AG09309 (cell line): Measurements from ENCODE around the gene PRSS2.

ENCODE experiments used
- DNase-seq: peaks from one replicate; pipeline ENCODE4 v3.0.0-alpha.2; 2010; ENCODE audit warnings: low read depth
- H3K4me3 ChIP-seq: 2 replicates; pipeline ENCODE4 v1.5.1; 2011; ENCODE audit warnings: mild to moderate bottlenecking, low read depth, low read length, moderate library complexity; ENCODE audit not compliant: control insufficient read depth
- CTCF ChIP-seq: IDR thresholded peaks from 2 replicates; pipeline ENCODE4 v1.5.1; 2011; ENCODE audit warnings: mild to moderate bottlenecking, low read depth, low read length, inconsistent platforms; ENCODE audit not compliant: insufficient read depth, control insufficient read depth; ENCODE audit errors: missing control alignments

Gene PRSS2

DNA sequence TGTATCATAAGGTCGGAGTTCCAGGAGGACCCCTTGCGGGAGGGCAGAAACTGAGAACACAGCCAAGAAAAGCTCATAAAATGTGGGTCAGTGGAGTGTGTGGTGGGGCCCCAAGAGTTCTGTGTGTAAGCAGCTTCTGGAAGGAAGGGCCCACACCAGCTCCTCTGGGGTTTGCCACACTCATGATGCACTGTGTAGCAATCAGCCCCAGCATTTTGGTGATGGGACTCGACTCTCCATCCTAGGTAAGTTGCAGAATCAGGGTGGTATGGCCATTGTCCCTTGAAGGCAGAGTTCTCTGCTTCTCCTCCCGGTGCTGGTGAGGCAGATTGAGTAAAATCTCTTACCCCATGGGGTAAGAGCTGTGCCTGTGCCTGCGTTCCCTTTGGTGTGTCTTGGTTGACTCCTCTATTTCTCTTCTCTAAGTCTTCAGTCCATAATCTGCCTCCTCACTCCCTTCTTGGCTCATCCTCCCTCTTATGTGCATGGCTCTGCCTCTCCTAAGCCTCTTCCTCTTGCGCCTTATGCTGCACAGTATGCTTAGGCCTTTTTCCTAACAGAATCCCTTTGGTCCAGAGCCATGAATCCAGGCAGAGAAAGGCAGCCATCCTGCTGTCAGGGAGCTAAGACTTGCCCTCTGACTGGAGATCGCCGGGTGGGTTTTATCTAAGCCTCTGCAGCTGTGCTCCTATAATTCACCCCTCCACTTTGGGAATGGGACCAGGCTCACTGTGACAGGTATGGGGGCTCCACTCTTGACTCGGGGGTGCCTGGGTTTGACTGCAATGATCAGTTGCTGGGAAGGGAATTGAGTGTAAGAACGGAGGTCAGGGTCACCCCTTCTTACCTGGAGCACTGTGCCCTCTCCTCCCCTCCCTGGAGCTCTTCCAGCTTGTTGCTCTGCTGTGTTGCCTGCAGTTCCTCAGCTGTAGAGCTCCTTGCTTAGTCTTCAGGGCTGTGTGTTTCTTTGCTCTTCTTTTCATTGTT is 17.8 kb downstream of the PRSS2 start:
- no peak for TF ChIP-seq CTCF
- H3K4me3 ChIP-seq: no peak overlapping the region
- no peak for DNase-seq

- no peak for DNase-seq
- no peak overlapping the region for H3K4me3 ChIP-seq
- TF ChIP-seq CTCF: no peak
Observed at GRCh38 chr7:142789441-142789840, 18.7 kb downstream of the PRSS2 start.

DNA sequence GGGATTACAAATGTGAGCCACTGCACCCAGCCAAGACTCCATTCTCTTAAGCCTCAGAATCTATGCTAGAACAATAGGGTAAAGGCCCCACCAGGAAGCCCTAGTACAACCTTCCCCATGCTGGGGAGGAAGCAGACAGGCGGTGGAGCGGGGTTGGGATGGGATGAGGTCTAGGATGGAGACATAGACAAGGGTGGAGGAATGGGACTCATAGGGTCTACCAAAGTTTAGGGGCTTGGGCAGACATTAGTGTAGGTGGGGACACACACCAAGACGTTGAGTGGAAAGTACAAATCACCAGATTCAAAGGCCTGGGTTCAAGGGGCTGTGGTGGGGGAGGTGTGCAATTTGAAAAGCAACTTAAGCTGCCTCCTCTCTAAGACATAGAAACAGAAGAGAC is 19.3 kb downstream of the PRSS2 start:
- H3K4me3 ChIP-seq: no peak overlapping the region
- DNase-seq: no peak
- TF ChIP-seq CTCF: no peak

GRCh38 chr7:142790555-142790954 is 19.8 kb downstream of the PRSS2 start:
- no peak for TF ChIP-seq CTCF

GRCh38 chr7:142791502-142791901 is 20.7 kb downstream of the PRSS2 start:
- no peak for DNase-seq
- TF ChIP-seq CTCF: no peak
- H3K4me3 ChIP-seq: no peak overlapping the region

More at GRCh38 chr7:142790555-142790954, 19.8 kb downstream of the PRSS2 start:
- H3K4me3 ChIP-seq: no peak overlapping the region
- no peak for DNase-seq

DNA sequence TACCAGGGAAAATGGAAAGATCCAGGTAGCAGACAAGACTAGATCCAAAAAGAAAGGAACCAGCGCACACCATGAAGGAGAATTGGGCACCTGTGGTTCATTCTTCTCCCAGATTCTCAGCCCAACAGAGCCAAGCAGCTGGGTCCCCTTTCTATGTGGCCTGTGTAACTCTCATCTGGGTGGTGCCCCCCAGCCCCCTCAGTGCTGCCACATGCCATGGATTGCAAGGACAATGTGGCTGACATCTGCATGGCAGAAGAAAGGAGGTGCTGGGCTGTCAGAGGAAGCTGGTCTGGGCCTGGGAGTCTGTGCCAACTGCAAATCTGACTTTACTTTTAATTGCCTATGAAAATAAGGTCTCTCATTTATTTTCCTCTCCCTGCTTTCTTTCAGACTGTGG is 21.4 kb downstream of the PRSS2 start:
- H3K4me3 ChIP-seq: no peak overlapping the region
- TF ChIP-seq CTCF: no peak
- DNase-seq: no peak
